BLaER1 treated with 17β-estradiol and CSF1 and Interleukin-3, amounts not matched to agents 10 nM and 100 nM (cell line): ENCODE results near the gene ARID5B.

Experiments used
- H3K27ac ChIP-seq, 11 experiments: shearing (Covaris generic); formaldehyde crosslinking; 2 replicates each; pipeline ENCODE4 v1.8.1; 2022
- H3K27me3 ChIP-seq, 11 experiments: shearing (Covaris generic); formaldehyde crosslinking; 2 replicates each; pipeline ENCODE4 v1.8.1; 2022
- H3K36me3 ChIP-seq, 11 experiments: shearing (Covaris generic); formaldehyde crosslinking; 2 replicates each; pipeline ENCODE4 v1.8.1; 2022
- H3K4me1 ChIP-seq, 10 experiments: shearing (Covaris generic); formaldehyde crosslinking; 2 replicates each; pipeline ENCODE4 v1.8.1; 2022
- H3K4me2 ChIP-seq, 11 experiments: shearing (Covaris generic); formaldehyde crosslinking; 2 replicates each; pipeline ENCODE4 v1.8.1; 2022
- H3K4me3 ChIP-seq, 10 experiments: shearing (Covaris generic); formaldehyde crosslinking; 2 replicates each; pipeline ENCODE4 v1.8.1; 2022
- H3K9ac ChIP-seq, 11 experiments: shearing (Covaris generic); formaldehyde crosslinking; 2 replicates each; pipeline ENCODE4 v1.8.1; 2022
- H3K9me3 ChIP-seq, 11 experiments: shearing (Covaris generic); formaldehyde crosslinking; replicated peaks in 1 of 11; 2 replicates each; pipeline ENCODE4 v1.8.1; 2022
- H4K20me1 ChIP-seq, 11 experiments: shearing (Covaris generic); formaldehyde crosslinking; 2 replicates each; pipeline ENCODE4 v1.8.1; 2022
- Cebpa-rat ChIP-seq, 11 experiments: shearing (Covaris generic); IDR thresholded peaks; 2 replicates each; pipeline ENCODE4 v1.8.1; 2022

Gene ARID5B

GRCh38 chr10:61907011-61907410 lies 5.5 kb downstream of the ARID5B start:
- H3K36me3 ChIP-seq: peaks cover 56 to 68% (median 62%) of the 10 kb centered on the region in 11 experiments
- H3K4me3 ChIP-seq: peak overlapping the region in 3 of 10 experiments; percentile 4 to 80 (median 73); a peak in 2 of 20 replicates
- H3K9ac ChIP-seq: peak overlapping the region in 3 of 11 experiments; percentile 31 to 100 (median 100); a peak in 4 of 22 replicates
- peaks cover 0 to 77% (median 33%) of the 10 kb centered on the region in 11 experiments; a peak in 20 of 22 replicates for H4K20me1 ChIP-seq
- peak overlapping the region in 9 of 11 experiments; percentile 3 to 96 (median 85); a peak in 16 of 22 replicates for H3K4me2 ChIP-seq
- peaks cover 23 to 73% (median 43%) of the 10 kb centered on the region in 10 experiments for H3K4me1 ChIP-seq
- no peak for TF ChIP-seq Cebpa-rat (IDR thresholded peaks at IDR 0.05)
- peak overlapping the region in 9 of 11 experiments; percentile 14 to 100 (median 44); a peak in 13 of 22 replicates for H3K27ac ChIP-seq
- H3K27me3 ChIP-seq: no peaks in the 10 kb centered on the region
- H3K9me3 ChIP-seq: peaks cover 0 to 7% (median 0%) of the 10 kb centered on the region in 11 experiments; a peak in 3 of 22 replicates

GRCh38 chr10:61907587-61907986 lies 6.1 kb downstream of the ARID5B start:
- no peak for TF ChIP-seq Cebpa-rat (IDR thresholded peaks at IDR 0.05)
- peaks cover 23 to 73% (median 43%) of the 10 kb centered on the region in 10 experiments for H3K4me1 ChIP-seq
- peak overlapping the region in 3 of 11 experiments; percentile 31 to 100 (median 100); a peak in 4 of 22 replicates for H3K9ac ChIP-seq
- H3K4me2 ChIP-seq: peak overlapping the region in 6 of 11 experiments; percentile 3 to 96 (median 90); a peak in 10 of 22 replicates
- peak overlapping the region in 2 of 10 experiments; percentile 73 to 80; a peak in 1 of 20 replicates for H3K4me3 ChIP-seq
- no peaks in the 10 kb centered on the region for H3K27me3 ChIP-seq
- H3K27ac ChIP-seq: peak overlapping the region in 6 of 11 experiments; percentile 14 to 100 (median 98); a peak in 8 of 22 replicates
- peaks cover 0 to 78% (median 33%) of the 10 kb centered on the region in 11 experiments; a peak in 20 of 22 replicates for H4K20me1 ChIP-seq
- H3K36me3 ChIP-seq: peaks cover 59 to 74% (median 66%) of the 10 kb centered on the region in 11 experiments
- H3K9me3 ChIP-seq: peaks cover 0 to 8% (median 0%) of the 10 kb centered on the region in 11 experiments; a peak in 4 of 22 replicates

GRCh38 chr10:61910226-61910805 lies 8.8 kb downstream of the ARID5B start:
- Histone ChIP-seq H3K9ac (peak overlapping the region in 3 of 11 experiments; percentile 52 to 67 (median 67); a peak in 4 of 22 replicates), H3K4me3 (no peak overlapping the region), H3K27ac (peak overlapping the region in 5 of 11 experiments; percentile 56 to 75 (median 68); a peak in 8 of 22 replicates), H3K4me2 (peak overlapping the region in 4 of 11 experiments; percentile 11 to 96 (median 66); a peak in 7 of 22 replicates), H3K4me1 (peaks cover 21 to 93% (median 33%) of the 10 kb centered on the region in 10 experiments), H3K27me3 (no peaks in the 10 kb centered on the region), H4K20me1 (peaks cover 0 to 97% (median 52%) of the 10 kb centered on the region in 11 experiments; a peak in 20 of 22 replicates), H3K9me3 (peaks cover 0 to 32% (median 10%) of the 10 kb centered on the region in 11 experiments; a peak in 14 of 22 replicates), H3K36me3 (peaks cover 86 to 100% (median 93%) of the 10 kb centered on the region in 11 experiments)
- no peak for TF ChIP-seq Cebpa-rat (IDR thresholded peaks at IDR 0.05)

- Histone ChIP-seq H3K36me3 (peaks cover 89 to 100% (median 94%) of the 10 kb centered on the region in 11 experiments), H4K20me1 (peaks cover 0 to 97% (median 55%) of the 10 kb centered on the region in 11 experiments; a peak in 20 of 22 replicates), H3K9ac (no peak overlapping the region)
These were observed 9.4 kb downstream of the ARID5B start for GRCh38 chr10:61910894-61911293.

GRCh38 chr10:61911425-61911824 lies 9.9 kb downstream of the ARID5B start:
- H3K4me1 ChIP-seq: peaks cover 19 to 93% (median 28%) of the 10 kb centered on the region in 10 experiments; a peak in 19 of 20 replicates
- H3K27me3 ChIP-seq: no peaks in the 10 kb centered on the region
- TF ChIP-seq Cebpa-rat (IDR thresholded peaks at IDR 0.05): no peak
- H3K36me3 ChIP-seq: peaks cover 90 to 100% (median 95%) of the 10 kb centered on the region in 11 experiments
- H3K4me3 ChIP-seq: no peak overlapping the region
- H3K4me2 ChIP-seq: peak overlapping the region in 3 of 11 experiments; percentile 9 to 96 (median 78); a peak in 5 of 22 replicates
- 0 out of 22 replicates have a peak overlapping the region, but pooled peaks of 1 of the 11 experiments have one; percentile 3 for H3K9ac ChIP-seq
- peaks cover 0 to 39% (median 10%) of the 10 kb centered on the region in 11 experiments; a peak in 14 of 22 replicates for H3K9me3 ChIP-seq
- peak overlapping the region in 2 of 11 experiments; percentile 3 to 18; a peak in 2 of 22 replicates for H3K27ac ChIP-seq
- peaks cover 0 to 98% (median 59%) of the 10 kb centered on the region in 11 experiments; a peak in 20 of 22 replicates for H4K20me1 ChIP-seq

More at GRCh38 chr10:61910894-61911293, 9.4 kb downstream of the ARID5B start:
- Histone ChIP-seq H3K9me3 (peaks cover 0 to 37% (median 10%) of the 10 kb centered on the region in 11 experiments; a peak in 14 of 22 replicates), H3K27me3 (no peaks in the 10 kb centered on the region), H3K4me2 (peak overlapping the region in 3 of 11 experiments; percentile 11 to 96 (median 78); a peak in 5 of 22 replicates), H3K27ac (peak overlapping the region in 3 of 11 experiments; percentile 14 to 30 (median 19); a peak in 2 of 22 replicates), H3K4me3 (no peak overlapping the region), H3K4me1 (peaks cover 20 to 93% (median 31%) of the 10 kb centered on the region in 10 experiments; a peak in 19 of 20 replicates)
- TF ChIP-seq Cebpa-rat (IDR thresholded peaks at IDR 0.05): no peak

GRCh38 chr10:61912981-61913380 lies 11.5 kb downstream of the ARID5B start:
- H4K20me1 ChIP-seq: peaks cover 5 to 98% (median 74%) of the 10 kb centered on the region in 11 experiments; a peak in 20 of 22 replicates

GRCh38 chr10:61918140-61918539 lies 16.6 kb downstream of the ARID5B start:
- H3K4me1 ChIP-seq: peaks cover 21 to 98% (median 39%) of the 10 kb centered on the region in 10 experiments; a peak in 19 of 20 replicates
- peaks cover 6 to 45% (median 19%) of the 10 kb centered on the region in 11 experiments; a peak in 19 of 22 replicates for H3K9me3 ChIP-seq
- peak overlapping the region in 2 of 11 experiments; percentile 1 to 24; a peak in 3 of 22 replicates for H3K27ac ChIP-seq
- no peak overlapping the region for H3K9ac ChIP-seq
- peaks cover 20 to 100% (median 94%) of the 10 kb centered on the region in 11 experiments for H4K20me1 ChIP-seq
- peak overlapping the region in 5 of 11 experiments; percentile 21 to 45 (median 30); a peak in 6 of 22 replicates for H3K4me2 ChIP-seq
- no peak overlapping the region for H3K4me3 ChIP-seq
- no peaks in the 10 kb centered on the region for H3K27me3 ChIP-seq
- TF ChIP-seq Cebpa-rat (IDR thresholded peaks at IDR 0.05): no peak
- H3K36me3 ChIP-seq: peaks cover 93 to 100% (median 99%) of the 10 kb centered on the region in 11 experiments

More at GRCh38 chr10:61912981-61913380, 11.5 kb downstream of the ARID5B start:
- peaks cover 92 to 100% (median 95%) of the 10 kb centered on the region in 11 experiments for H3K36me3 ChIP-seq
- no peak overlapping the region for H3K9ac ChIP-seq
- H3K27me3 ChIP-seq: no peaks in the 10 kb centered on the region
- peaks cover 6 to 50% (median 20%) of the 10 kb centered on the region in 11 experiments; a peak in 19 of 22 replicates for H3K9me3 ChIP-seq
- peak overlapping the region in 4 of 11 experiments; percentile 2 to 22 (median 14); a peak in 2 of 22 replicates for H3K27ac ChIP-seq
- H3K4me2 ChIP-seq: peak overlapping the region in 2 of 11 experiments; percentile 44 to 46; a peak in 2 of 22 replicates
- TF ChIP-seq Cebpa-rat (IDR thresholded peaks at IDR 0.05): no peak
- H3K4me1 ChIP-seq: peaks cover 19 to 93% (median 29%) of the 10 kb centered on the region in 10 experiments; a peak in 17 of 20 replicates
- H3K4me3 ChIP-seq: no peak overlapping the region

- H3K4me1 ChIP-seq: peaks cover 26 to 99% (median 41%) of the 10 kb centered on the region in 10 experiments; a peak in 19 of 20 replicates
- TF ChIP-seq Cebpa-rat (IDR thresholded peaks at IDR 0.05): no peak
- no peak overlapping the region for H3K9ac ChIP-seq
- H4K20me1 ChIP-seq: peaks cover 20 to 100% (median 94%) of the 10 kb centered on the region in 11 experiments
- H3K27ac ChIP-seq: peak overlapping the region in 3 of 11 experiments; percentile 3 to 24 (median 16); a peak in 2 of 22 replicates
- H3K27me3 ChIP-seq: no peaks in the 10 kb centered on the region
- H3K36me3 ChIP-seq: peaks cover 93 to 100% (median 99%) of the 10 kb centered on the region in 11 experiments
- H3K4me3 ChIP-seq: no peak overlapping the region
- peaks cover 6 to 45% (median 13%) of the 10 kb centered on the region in 11 experiments; a peak in 18 of 22 replicates for H3K9me3 ChIP-seq
- H3K4me2 ChIP-seq: peak overlapping the region in 4 of 11 experiments; percentile 0 to 73 (median 22); a peak in 7 of 22 replicates
These were observed 17.5 kb downstream of the ARID5B start for GRCh38 chr10:61918989-61919388.
